Loucy (cell line): Measurements from ENCODE around the gene APOBEC3B.
"Not testable (repeated sequence)": the region's sequence is repeated elsewhere in the genome, so short reads cannot be mapped to it uniquely, and the experiment has no call there.

Experiments used
- CTCF ChIP-seq: fragments of 200-600 bp; sonication (generic); conservative IDR thresholded peaks from 2 replicates; pipeline ENCODE4 v1.5.1; 2014; ENCODE audit warnings: mild to moderate bottlenecking, antibody characterized with exemption, low read length
- EZH2phosphoT487 ChIP-seq: fragments of 200-600 bp; IDR thresholded peaks from 2 replicates; pipeline ENCODE4 v1.6.1; 2018; ENCODE audit warnings: antibody characterized with exemption, mild to moderate bottlenecking, moderate library complexity, borderline replicate concordance

- TF ChIP-seq CTCF, EZH2phosphoT487: not testable (repeated sequence)
These were observed 49.5 kb downstream of the APOBEC3B start for GRCh38 chr22:39031434-39032295.
